ENCODE measurements around the gene SFXN3. TPM values are rescaled to one million over a fixed set of nuclear protein-coding genes. Genes with fewer than 3 reads are reported as not detected.

Gene SFXN3
- total and polyA plus RNA-seq, 10 of the 15 experiments (the other 5 are each of a cell fraction or from before 2014, with no cell fraction given) = 0.05 to 11.3 (median 1.2) TPM

GRCh38 chr10:100983868-100984671 is 47.0 kb upstream of the SFXN3 start:
- Histone ChIP-seq H3K27ac (ENCODE audit: control insufficient read depth, insufficient read depth) (no peak overlapping the region), H3K4me3 (no peak overlapping the region), H3K4me2 (ENCODE audit: control insufficient read depth, insufficient read depth) (no peak overlapping the region), H3K36me3 (ENCODE audit: control insufficient read depth in 2 of 2, insufficient read depth in 2 of 2, low read length in 1 of 2) (peaks cover 0 to 3% of the 10 kb centered on the region in 2 experiments; a peak in 2 of 4 replicates), H3K79me2 (ENCODE audit: control insufficient read depth, insufficient read depth, low read length) (peaks cover 28% of the 10 kb centered on the region), H3K9ac (ENCODE audit: control insufficient read depth, insufficient read depth, low read length) (no peak overlapping the region), H3K27me3 (replicated peaks in 1 of 2; ENCODE audit: control insufficient read depth in 2 of 2, insufficient read depth in 2 of 2, low read length in 1 of 2) (no peaks in the 10 kb centered on the region), H2AFZ (ENCODE audit: control insufficient read depth, low read depth, low read length) (no peak overlapping the region), H4K20me1 (ENCODE audit: control insufficient read depth, insufficient read depth) (no peaks in the 10 kb centered on the region), H3K4me1 (ENCODE audit: control insufficient read depth, insufficient read depth, low read length) (peaks cover 16% of the 10 kb centered on the region), H3K9me3 (replicated peaks; ENCODE audit: control insufficient read depth, insufficient read depth, low read length) (no peaks in the 10 kb centered on the region)
- DNase-seq (ENCODE audit: low read depth, low spot score) (no peak), FAIRE-seq (no peak), ATAC-seq (no peak)
- 97% methylated on average over 8 of the region's 13 CpGs for WGBS (ENCODE audit: insufficient coverage, insufficient replicate concordance, low lambda C conversion rate, missing lambda C conversion rate)
- ChIA-PET CTCF (interaction anchor here (3.3 to 5.5 kb wide), 2 partner anchors 13 to 31 kb away, joined by 15 to 42 read pairs; no protein-coding TSS in a partner anchor), SMC1A (ENCODE audit: uncharacterized antibody, unreplicated experiment) (no interaction called here), POLR2A (interaction anchor here (1.3 kb wide), 1 partner anchor 71 kb away, joined by 3 read pairs; the partner anchor contains the start of gene SLF2), RAD21 (ENCODE audit: unreplicated experiment) (interaction anchor here (2.1 kb wide), 1 partner anchor 14 kb away, joined by 11 read pairs; no protein-coding TSS in a partner anchor)
- intact Hi-C loops (cut with micrococcal nuclease; ENCODE audit: unreplicated experiment) = no loop called here
- TF ChIP-seq PBX3 (IDR thresholded peaks at IDR 0.05; ENCODE audit: insufficient replicate concordance, low read depth, low read length) (no peak), HDAC6 (IDR thresholded peaks at IDR 0.05; ENCODE audit: unreplicated experiment) (no peak), BACH1 (IDR thresholded peaks at IDR 0.05; ENCODE audit: borderline replicate concordance) (no peak), TAF1 (IDR thresholded peaks at IDR 0.05; ENCODE audit: borderline replicate concordance, low read depth, low read length) (no peak), ZBED1 (IDR thresholded peaks at IDR 0.05; ENCODE audit: borderline replicate concordance) (no peak), ESRRA (IDR thresholded peaks at IDR 0.05; ENCODE audit: low read length) (no peak), CUX1 (IDR thresholded peaks at IDR 0.05; ENCODE audit: insufficient replicate concordance, low read depth, low read length) (no peak), SMARCA5 (IDR thresholded peaks at IDR 0.05) (no peak), ATF7 (IDR thresholded peaks at IDR 0.05; ENCODE audit: low read depth) (no peak), ZNF384 (IDR thresholded peaks at IDR 0.05; ENCODE audit: borderline replicate concordance, low read depth, low read length) (no peak), SMAD1 (IDR thresholded peaks at IDR 0.05; ENCODE audit: low read depth, partially characterized antibody) (no peak), BCL3 (IDR thresholded peaks at IDR 0.05; ENCODE audit: borderline replicate concordance, insufficient read depth, low read depth, low read length, poor library complexity, severe bottlenecking) (no peak), NFIC (IDR thresholded peaks at IDR 0.05; ENCODE audit: low read depth, low read length) (no peak)
- no TSS peak for BruUV-seq (replicated peaks)
- in situ Hi-C loops (cut with MboI) = no loop called here
